Measurements from ENCODE around the gene GPSM1.
A peak's percentile ranks its signal among the peaks of the same experiment; 100 is the strongest.
"Not testable (repeated sequence)": the region's sequence is repeated elsewhere in the genome, so short reads cannot be mapped to it uniquely, and the experiment has no call there.

Gene GPSM1

GRCh38 chr9:136347472-136348256, 20.3 kb downstream of the GPSM1 start:
- DNase-seq, result no peak

GRCh38 chr9:136348691-136349090, 21.4 kb downstream of the GPSM1 start:
- no peak for DNase-seq

- DNase-seq, result no peak
These were observed 22.2 kb downstream of the GPSM1 start for GRCh38 chr9:136349546-136349945.

- no peak for DNase-seq
These were observed 24.0 kb downstream of the GPSM1 start for GRCh38 chr9:136351252-136351800.

GRCh38 chr9:136351868-136352267, 24.5 kb downstream of the GPSM1 start:
- DNase-seq, result not testable (repeated sequence)

GRCh38 chr9:136352682-136353081, 25.3 kb downstream of the GPSM1 start:
- DNase-seq, result no peak

GRCh38 chr9:136353088-136353487, 25.7 kb downstream of the GPSM1 start:
- DNase-seq, result no peak

- DNase-seq, result no peak
These were observed 26.6 kb downstream of the GPSM1 start for GRCh38 chr9:136353757-136354488.

- DNase-seq, result no peak
These were observed 27.3 kb downstream of the GPSM1 start for GRCh38 chr9:136354592-136355085.

- DNase-seq, result no peak
These were observed 28.5 kb downstream of the GPSM1 start for GRCh38 chr9:136355616-136356557.

GRCh38 chr9:136357202-136357725, 29.9 kb downstream of the GPSM1 start:
- no peak for DNase-seq

GRCh38 chr9:136358016-136358415, 30.7 kb downstream of the GPSM1 start:
- no peak for DNase-seq

GRCh38 chr9:136358888-136359287, 31.5 kb downstream of the GPSM1 start:
- no peak for DNase-seq

- DNase-seq, result no peak
These were observed 32.7 kb downstream of the GPSM1 start for GRCh38 chr9:136359774-136360718.

- no peak for DNase-seq
These were observed 33.9 kb downstream of the GPSM1 start for GRCh38 chr9:136361047-136361753.

GRCh38 chr9:136361754-136362449, 34.6 kb downstream of the GPSM1 start:
- DNase-seq, result no peak

GRCh38 chr9:136362450-136362784, 35.1 kb downstream of the GPSM1 start:
- DNase-seq, result no peak

- DNase-seq, result peak; percentile 93
These were observed 36.0 kb downstream of the GPSM1 start, which contains the start of gene DNLZ for GRCh38 chr9:136363106-136363948. TSS of gene DNLZ (minus strand) at chr9:136363744. CDS start at chr9:136363714, 30 bp downstream.

All from activated naive CD4-positive, alpha-beta T cell treated with anti-CD3 and anti-CD28 coated beads, Interleukin-2, amount 50 U/mL, for 16 hours (primary cell).